LNCAP (cell line): ENCODE measurements around the gene APBA2.

Source experiments
- TF ChIP-seq, protein P1 (sequence below): fragments of 450-650 bp; IDR thresholded peaks from 2 replicates; pipeline ENCODE4 v1.5.1; 2017; ENCODE audit warnings: mild to moderate bottlenecking

Gene APBA2

DNA sequence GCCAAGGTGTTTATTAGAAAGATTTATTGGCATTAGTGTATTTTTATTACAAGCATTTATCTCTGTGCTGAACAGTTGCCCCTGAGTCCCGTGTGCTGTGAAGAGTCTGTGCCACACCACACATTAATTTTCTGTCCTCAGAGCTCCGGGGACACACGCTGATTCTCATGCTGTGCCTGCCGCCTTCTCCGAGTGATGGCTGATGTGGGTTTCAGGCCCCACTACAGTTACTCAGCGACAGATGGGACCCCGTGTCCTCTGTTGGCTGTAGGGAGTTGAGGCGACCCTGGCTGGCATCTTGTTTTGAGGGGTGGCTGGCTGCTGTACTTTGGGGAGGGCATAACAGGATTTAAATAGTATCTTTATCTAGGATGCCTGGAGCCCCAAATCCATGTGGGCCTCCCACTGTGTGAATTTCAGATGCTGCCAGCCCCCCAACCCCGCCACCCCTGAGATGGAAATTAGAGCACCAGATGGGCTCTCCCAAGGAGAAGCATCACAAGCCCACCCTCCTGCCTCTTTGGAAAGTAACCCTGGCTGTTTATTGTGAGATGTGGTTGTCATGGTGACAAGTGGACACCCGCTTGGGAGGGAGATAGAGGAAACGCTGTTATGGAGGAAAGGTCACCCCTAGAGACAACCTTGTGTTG is 185.6 kb downstream of the APBA2 start:
- TF ChIP-seq, protein P1, sequence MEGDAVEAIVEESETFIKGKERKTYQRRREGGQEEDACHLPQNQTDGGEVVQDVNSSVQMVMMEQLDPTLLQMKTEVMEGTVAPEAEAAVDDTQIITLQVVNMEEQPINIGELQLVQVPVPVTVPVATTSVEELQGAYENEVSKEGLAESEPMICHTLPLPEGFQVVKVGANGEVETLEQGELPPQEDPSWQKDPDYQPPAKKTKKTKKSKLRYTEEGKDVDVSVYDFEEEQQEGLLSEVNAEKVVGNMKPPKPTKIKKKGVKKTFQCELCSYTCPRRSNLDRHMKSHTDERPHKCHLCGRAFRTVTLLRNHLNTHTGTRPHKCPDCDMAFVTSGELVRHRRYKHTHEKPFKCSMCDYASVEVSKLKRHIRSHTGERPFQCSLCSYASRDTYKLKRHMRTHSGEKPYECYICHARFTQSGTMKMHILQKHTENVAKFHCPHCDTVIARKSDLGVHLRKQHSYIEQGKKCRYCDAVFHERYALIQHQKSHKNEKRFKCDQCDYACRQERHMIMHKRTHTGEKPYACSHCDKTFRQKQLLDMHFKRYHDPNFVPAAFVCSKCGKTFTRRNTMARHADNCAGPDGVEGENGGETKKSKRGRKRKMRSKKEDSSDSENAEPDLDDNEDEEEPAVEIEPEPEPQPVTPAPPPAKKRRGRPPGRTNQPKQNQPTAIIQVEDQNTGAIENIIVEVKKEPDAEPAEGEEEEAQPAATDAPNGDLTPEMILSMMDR = no peak

DNA sequence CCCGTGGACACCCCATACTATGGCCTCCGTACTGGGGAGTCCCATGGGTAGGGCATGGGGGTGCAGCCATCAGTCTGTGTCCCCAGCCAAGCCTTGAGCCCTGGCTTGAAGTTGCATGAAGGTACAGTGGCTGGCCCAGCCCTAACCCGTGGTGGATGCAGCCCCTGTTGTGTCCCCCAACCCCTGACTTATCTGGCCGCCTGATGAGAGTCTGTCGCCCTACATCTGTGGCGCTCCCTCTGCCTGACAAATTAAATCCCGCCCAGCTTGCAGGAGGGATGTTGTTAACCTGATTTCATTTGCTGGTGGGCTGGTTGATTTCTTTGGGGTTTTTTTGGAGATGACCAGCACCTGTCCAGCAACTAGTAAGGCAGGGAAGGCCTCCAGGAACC is 186.1 kb downstream of the APBA2 start:
- TF ChIP-seq, protein P1 = no peak

DNA sequence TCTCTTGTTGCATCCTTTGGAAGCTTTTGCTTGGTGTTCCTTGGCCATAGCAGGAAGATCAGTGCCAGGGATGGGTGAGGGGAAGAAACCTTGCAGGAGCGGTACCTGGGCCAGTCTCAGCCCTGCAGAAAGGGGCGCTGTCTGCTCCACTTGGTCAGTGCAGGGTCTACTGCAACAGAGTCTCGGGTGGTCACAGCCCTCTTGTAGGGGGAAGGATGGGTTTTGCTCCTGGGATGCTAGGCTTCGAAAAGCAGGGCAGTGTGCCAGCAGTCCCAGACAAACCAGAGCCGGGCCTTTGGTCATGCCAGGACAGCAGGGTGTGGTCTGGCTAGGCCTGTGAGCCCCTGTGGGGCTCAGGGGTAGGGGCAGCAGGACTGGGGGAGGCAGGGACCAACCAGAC is 186.7 kb downstream of the APBA2 start:
- TF ChIP-seq, protein P1 = no peak

DNA sequence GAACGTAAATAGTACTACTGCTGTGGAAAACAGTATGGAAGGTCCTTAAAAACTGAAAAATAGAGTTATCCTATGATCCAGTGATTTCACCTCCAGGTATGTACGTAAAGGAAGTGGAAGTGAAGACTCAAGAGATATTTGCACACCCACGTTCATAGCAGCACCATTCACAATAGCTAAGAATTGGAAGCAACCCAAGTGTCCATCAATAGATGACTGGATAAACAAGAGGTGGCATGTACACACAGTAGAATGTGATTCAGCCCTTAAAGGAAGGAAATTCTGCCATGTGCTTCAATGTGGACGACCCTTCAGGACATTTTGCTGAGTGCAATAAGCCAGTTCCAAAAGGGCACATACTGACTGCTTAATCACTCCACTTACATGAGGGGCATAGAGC is 188.3 kb downstream of the APBA2 start:
- TF ChIP-seq, protein P1 = no peak

DNA sequence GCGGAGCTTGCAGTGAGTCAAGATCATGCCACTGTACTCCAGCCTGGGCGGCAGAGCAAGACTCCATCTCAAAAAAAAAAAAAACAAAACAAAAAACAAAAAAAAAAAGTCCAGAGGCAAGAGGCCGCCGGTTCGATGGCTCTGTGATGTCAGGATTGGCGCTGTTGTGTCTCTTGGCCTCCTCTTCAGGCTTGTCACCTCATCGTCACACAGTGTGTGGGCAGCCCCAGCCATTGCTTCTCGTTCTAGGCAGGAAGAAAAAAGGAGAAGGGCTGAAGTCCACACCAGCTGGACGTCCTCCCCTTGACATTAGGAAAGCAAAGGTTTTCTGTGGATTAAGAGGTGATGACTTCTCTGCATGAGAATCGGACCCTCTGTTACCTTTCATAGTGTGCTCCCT is 192.8 kb downstream of the APBA2 start:
- TF ChIP-seq, protein P1 = no peak

DNA sequence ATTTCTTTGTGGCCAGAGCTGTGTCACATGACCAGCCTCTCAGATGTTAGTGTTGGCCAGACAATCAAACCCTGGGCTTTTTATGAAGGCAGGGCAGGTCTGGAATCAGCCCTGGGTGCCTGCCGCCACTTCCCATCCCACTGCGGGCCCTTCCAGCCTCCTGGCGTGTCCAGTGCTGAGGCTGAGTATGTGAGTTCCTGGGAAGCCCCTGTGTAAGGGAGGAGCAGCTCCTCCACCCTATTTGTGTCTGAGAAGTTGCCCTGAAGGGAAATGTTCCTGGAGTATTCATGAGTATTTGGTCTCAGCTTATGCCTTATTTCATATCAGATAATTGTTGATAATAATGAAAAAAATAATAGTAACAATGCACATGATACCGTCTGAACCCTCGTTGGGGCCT is 193.7 kb downstream of the APBA2 start:
- TF ChIP-seq, protein P1 = no peak

DNA sequence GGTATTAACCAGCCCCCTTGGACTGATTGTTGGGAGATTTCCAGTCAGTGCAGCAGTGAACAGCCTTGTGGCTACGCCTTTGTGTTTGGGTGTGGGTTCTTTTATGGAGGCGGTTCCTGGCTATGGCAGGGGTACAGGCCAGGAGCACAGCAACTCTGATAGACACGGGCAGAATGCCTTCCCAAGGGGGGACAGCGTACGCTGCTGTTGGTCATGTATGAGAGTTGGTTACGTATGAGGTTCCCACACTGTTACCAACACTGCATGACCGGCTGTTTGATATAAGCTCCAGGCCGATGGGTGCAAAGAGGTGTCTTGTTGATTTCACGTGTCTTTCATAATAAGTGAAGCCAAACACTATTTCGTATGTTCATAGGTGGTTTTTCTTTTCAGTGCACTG is 196.0 kb downstream of the APBA2 start:
- TF ChIP-seq, protein P1 = no peak

DNA sequence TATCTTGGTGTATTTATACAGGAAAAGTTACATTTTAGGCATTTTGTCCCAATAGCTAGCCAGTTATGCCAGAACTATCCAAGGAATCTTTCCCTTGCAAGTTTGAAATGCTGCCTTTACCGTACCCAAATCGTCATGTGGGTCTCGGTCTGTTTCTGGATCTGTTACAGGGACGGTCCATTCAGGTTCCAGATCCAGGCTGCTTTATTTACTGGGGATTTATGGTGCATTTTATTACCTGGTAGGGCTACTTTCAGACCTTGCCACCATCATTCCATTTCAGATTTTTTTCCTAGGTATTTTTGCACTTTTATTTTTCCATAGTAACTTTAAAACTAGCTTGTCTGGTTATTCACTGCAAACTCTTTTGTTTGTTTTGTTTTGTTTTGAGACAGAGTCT is 197.4 kb downstream of the APBA2 start:
- TF ChIP-seq, protein P1 = no peak
